ENCODE results near the gene ULBP1.
A peak's percentile ranks its signal among the peaks of the same experiment; 100 is the strongest.
"Not testable (repeated sequence)": the region's sequence is repeated elsewhere in the genome, so short reads cannot be mapped to it uniquely, and the experiment has no call there.

Gene ULBP1

GRCh38 chr6:149963462-149964307 is at the start of gene ULBP1:
TSS of gene ULBP1 (plus strand) at chr6:149963943. CDS start at chr6:149964050, 107 bp downstream.
- DNase-seq: peak in 30 of 56 donors; percentile 7 to 81 (median 24)

GRCh38 chr6:149915970-149916865 is 47.5 kb upstream of the ULBP1 start:
- no peak for DNase-seq

GRCh38 chr6:149917679-149918078 is 46.1 kb upstream of the ULBP1 start:
- no peak for DNase-seq

- DNase-seq: no peak
Observed at GRCh38 chr6:149918151-149918905, 45.4 kb upstream of the ULBP1 start.

GRCh38 chr6:149919126-149919833 is 44.5 kb upstream of the ULBP1 start:
- not testable (repeated sequence) for DNase-seq

- DNase-seq: no peak
Observed at GRCh38 chr6:149919834-149920225, 43.9 kb upstream of the ULBP1 start.

- no peak for DNase-seq
Observed at GRCh38 chr6:149921361-149921760, 42.4 kb upstream of the ULBP1 start.

GRCh38 chr6:149922091-149922490 is 41.7 kb upstream of the ULBP1 start:
- not testable (repeated sequence) for DNase-seq

- peak in 52 of 56 donors; percentile 10 to 84 (median 54) for DNase-seq
Observed at GRCh38 chr6:149922642-149923326, 41.0 kb upstream of the ULBP1 start, which contains the start of gene RAET1G. TSS of gene RAET1G (minus strand) at chr6:149923121. CDS start at chr6:149923010, 111 bp downstream.

- DNase-seq: no peak
Observed at GRCh38 chr6:149923327-149923986, 40.3 kb upstream of the ULBP1 start.

GRCh38 chr6:149924206-149924932 is 39.4 kb upstream of the ULBP1 start:
- DNase-seq: no peak

- DNase-seq: no peak
Observed at GRCh38 chr6:149924933-149925252, 38.9 kb upstream of the ULBP1 start.

GRCh38 chr6:149925253-149925973 is 38.3 kb upstream of the ULBP1 start:
- peak in 1 of 56 donors; percentile 5 for DNase-seq

GRCh38 chr6:149925974-149926777 is 37.6 kb upstream of the ULBP1 start:
- DNase-seq: peak in 45 of 56 donors; percentile 6 to 80 (median 36)

- not testable (repeated sequence) for DNase-seq
Observed at GRCh38 chr6:149927025-149927424, 36.7 kb upstream of the ULBP1 start.

GRCh38 chr6:149929422-149929821 is 34.3 kb upstream of the ULBP1 start:
- no peak for DNase-seq

- no peak for DNase-seq
Observed at GRCh38 chr6:149931501-149931900, 32.2 kb upstream of the ULBP1 start.
